Amniotic epithelial cell (primary cell): ENCODE measurements around the gene SPPL3.
"Not testable (repeated sequence)": the region's sequence is repeated elsewhere in the genome, so short reads cannot be mapped to it uniquely, and the experiment has no call there.

Source experiments
- DNase-seq: peaks from one replicate; pipeline ENCODE4 v3.0.0-alpha.2; 2010; ENCODE audit warnings: low read depth

Gene SPPL3

GRCh38 chr12:120750806-120751205, 153.4 kb downstream of the SPPL3 start:
- DNase-seq, result no peak

GRCh38 chr12:120749256-120749655, 154.9 kb downstream of the SPPL3 start:
- DNase-seq, result no peak

GRCh38 chr12:120748242-120748641, 155.9 kb downstream of the SPPL3 start:
- no peak for DNase-seq

GRCh38 chr12:120744922-120745493, 159.2 kb downstream of the SPPL3 start:
- DNase-seq, result no peak

- DNase-seq, result no peak
Observed at GRCh38 chr12:120741476-120742421, 162.4 kb downstream of the SPPL3 start.

- no peak for DNase-seq
Observed at GRCh38 chr12:120740871-120741270, 163.3 kb downstream of the SPPL3 start.

GRCh38 chr12:120739821-120740613, 164.1 kb downstream of the SPPL3 start:
- no peak for DNase-seq

GRCh38 chr12:120739031-120739762, 165.0 kb downstream of the SPPL3 start:
- no peak for DNase-seq

GRCh38 chr12:120738252-120739030, 165.7 kb downstream of the SPPL3 start:
- no peak for DNase-seq

- no peak for DNase-seq
Observed at GRCh38 chr12:120737557-120738251, 166.5 kb downstream of the SPPL3 start.

- no peak for DNase-seq
Observed at GRCh38 chr12:120736404-120737331, 167.5 kb downstream of the SPPL3 start.

- no peak for DNase-seq
Observed at GRCh38 chr12:120735181-120735580, 169.0 kb downstream of the SPPL3 start.

GRCh38 chr12:120734210-120734609, 169.9 kb downstream of the SPPL3 start:
- no peak for DNase-seq

GRCh38 chr12:120733574-120733973, 170.6 kb downstream of the SPPL3 start:
- DNase-seq, result no peak

GRCh38 chr12:120732198-120732597, 172.0 kb downstream of the SPPL3 start:
- not testable (repeated sequence) for DNase-seq

GRCh38 chr12:120726961-120727360, 177.2 kb downstream of the SPPL3 start:
- no peak for DNase-seq

- no peak for DNase-seq
Observed at GRCh38 chr12:120726510-120726793, 177.7 kb downstream of the SPPL3 start.

- peak; percentile 77 for DNase-seq
Observed at GRCh38 chr12:120725659-120726509, 178.3 kb downstream of the SPPL3 start, which contains the start of gene ACADS. TSS of gene ACADS (plus strand) at chr12:120725826. CDS start at chr12:120725886, 60 bp downstream.
